Measurements from ENCODE around the gene SH2D2A.

The SH2D2A gene

DNA sequence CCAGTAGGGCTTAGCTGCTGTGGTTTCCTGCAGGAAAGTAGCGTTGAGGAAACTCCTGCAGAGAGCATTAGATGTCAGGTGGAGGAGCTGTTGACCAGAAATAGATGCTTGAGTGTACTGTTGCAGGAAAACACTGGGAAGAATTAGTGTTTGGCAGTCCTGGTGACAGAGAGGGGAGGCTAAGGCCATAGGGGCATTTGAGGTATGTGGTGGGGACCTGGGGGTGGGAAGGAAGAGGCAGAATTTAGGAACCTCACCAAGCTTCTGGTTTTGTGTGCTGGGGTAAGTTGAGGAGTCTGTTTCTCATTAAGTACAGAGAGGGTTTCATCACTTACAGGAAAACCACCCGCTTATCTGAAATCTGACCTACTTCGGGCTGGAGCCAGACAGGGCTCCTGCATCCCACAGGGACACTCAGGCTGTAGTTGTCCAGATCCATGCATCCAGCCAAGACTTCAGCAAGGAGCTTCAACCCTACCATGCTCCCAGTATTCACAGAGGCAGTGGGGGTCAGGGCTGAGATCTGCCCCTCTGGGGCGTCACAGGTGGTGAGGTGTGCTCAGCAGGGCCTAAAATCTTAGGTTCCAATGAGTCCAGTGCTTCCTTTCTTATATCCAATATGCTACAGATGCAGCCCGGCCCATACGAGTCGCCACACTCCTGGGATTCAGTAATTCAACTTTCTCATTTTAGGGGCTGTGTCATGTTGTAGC is 15.1 kb downstream of the SH2D2A start:
- DNase-seq, result no peak

DNA sequence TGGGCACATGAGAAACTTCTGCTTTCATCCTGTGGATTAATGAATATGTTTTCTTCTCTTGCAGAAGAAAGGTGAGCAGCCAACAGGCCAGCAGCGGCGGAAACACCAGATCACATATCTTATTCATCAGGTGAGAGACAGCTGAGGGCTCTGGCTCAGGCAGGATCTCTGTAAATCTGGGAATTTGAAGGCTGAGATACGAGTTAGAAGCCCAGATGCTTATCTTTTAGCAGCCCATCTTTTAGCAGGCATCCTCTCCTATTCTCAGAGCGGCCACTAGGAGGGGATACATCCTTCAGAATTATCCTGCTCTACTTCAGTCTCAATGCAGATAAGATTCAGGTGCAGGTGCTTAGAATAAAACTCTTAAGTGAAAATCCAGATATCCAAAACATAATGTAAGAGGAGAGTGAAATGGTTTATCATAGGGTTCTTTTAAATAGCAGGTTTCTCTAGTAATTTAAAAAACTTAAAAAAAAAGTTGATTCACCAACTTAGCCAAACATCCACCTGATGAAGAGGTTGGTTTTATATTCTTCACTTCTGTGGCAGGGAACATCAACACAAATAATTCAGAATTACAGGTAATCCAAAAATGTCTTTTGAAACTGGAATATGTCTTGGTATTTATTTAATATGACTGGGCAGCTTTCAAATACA is 19.3 kb downstream of the SH2D2A start:
- DNase-seq, result peak; percentile 75

DNA sequence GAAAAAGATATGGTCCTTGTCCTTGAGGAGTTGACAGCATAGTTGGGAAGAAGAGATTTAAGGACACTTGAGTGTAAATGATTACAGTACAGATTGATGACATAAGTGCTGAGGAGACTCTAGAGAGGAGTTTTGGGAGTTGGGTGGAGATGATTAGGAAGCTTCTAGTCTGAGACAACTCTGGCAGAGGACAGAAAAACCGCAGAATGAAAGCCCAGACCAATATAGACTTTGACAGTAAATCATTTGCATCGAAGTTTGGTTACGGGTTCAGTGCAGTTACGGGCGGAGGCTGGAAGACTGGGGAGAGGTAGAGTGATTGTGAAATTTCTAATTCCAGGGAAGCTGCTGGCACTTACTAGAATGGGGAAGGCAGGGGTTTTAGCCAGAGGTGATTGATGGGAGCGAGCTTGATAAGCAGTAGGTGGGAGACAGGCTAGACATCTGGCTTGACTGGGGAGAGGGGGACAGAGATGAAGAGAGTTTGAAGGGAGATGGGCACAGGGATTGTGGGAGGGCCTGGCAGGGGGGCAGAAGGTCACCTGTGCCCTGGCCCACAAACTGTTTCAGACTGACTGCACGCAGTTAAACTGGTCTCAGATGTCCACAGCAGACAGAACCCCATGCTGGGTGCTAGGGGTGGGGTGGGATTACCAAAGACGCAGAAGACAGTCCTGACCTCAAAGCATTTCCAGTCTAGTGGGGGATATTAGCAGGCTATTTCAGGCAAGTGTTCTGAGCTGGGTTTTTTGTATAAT is 20.1 kb downstream of the SH2D2A start:
- no peak for DNase-seq

DNA sequence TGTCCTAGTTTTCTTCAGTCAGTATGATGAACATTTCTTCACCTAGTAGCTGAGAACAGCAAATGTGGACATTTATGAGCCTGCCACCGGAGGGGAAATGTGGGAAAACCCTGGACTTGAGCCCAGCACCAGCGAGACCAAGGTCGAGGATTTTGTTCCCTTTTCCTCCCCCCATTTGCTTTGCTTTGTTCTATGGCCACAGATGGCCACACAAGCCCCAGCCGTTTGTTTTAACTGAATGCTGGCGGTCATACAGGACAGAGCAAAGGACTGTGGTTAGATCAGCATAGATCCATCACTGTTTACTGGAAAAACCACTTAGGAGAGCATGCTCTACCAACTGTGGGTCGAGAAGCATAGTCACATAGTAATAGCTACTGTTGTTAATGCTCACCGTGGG is 20.9 kb downstream of the SH2D2A start:
- DNase-seq, result no peak

DNA sequence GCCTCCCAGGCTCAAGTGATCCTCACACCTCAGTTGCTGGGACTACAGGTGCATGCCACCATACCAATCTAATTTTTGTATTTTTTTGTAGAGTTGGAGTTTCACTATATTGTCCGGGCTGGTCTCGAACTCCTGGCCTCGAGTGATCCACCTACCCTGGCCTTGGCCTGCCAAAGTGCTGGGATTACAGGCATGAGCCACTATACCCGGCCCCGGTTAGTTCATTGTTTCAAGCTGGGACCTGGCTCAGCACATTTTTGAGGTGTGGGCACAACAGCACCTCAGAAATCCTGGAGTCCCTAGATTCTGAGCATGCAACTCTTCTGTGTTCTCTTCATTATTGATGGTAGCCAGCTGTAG is 21.3 kb downstream of the SH2D2A start:
- DNase-seq, result no peak

DNA sequence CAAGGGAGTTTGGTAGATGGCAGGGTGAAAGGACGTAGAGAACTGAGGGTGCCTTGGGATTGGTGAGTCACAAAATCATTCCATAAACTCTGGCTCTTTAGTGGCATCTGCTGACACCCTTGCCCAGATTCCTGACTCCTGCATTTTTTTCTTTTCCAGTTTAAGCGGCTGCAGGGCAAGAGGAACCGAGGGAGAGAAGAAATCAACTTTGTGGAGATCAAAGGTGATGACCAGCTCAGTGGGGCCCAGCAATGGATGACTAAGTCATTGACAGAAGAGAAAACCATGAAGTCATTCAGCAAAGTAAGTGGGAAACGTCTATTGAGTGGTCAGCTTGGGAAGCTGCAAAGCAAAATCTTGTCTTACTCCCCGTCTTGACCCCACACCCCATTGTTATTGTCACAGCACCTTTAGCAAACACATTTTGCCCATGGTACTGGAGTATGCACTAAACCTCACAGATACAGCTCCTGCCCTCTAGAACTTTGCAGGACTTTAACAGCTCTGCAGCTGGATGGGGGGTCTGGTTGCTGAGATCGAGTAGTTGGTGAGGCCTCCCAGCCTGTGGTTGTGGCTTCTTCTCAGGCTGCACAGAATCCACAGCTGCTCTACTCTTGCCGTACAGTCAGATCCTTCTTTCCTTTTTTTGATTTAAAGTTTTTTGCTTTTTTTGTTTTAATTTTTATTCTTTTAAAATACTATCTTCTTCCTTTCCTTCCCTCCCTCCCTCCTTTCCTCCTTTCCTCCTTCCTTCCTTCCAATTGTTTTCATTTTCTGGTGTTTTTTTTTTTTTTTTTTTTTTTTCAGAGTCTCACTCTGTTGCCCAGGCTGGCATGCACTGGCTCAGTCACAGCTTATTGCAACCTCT is 21.9 kb downstream of the SH2D2A start:
- no peak for DNase-seq

DNA sequence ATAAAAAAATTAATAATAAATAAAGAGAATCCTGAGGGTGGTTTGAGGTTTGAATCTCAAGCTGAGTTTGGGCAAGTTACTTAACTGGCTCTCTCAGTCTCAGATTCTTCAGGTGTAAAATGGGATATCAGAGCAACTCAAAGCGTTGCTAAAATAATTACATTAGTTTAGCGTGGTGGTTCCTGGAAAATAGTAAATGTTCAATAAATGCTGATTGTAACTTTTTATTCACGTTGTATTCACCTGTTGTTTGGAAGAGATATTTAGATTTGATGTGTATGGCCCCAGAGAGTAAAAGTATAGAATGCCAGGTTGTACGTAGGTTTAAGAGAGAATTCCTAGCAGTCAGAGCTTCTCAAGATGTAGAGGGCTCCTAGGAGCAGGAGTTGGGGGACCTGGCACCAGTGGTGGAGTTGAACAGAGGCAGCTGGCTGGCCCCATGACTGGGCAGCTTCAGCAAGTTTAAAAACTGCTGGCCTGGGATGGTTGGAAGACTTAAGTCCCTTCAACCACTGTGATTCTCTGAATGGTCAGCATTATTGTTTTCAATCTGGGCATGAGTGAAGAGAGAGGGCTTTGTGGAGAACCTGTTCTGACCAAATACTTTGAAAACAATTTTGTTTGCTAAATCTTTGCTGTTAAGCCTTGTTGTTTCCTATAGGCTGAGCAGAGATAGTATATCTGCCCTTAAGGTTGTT is 26.9 kb downstream of the SH2D2A start:
- no peak for DNase-seq

DNA sequence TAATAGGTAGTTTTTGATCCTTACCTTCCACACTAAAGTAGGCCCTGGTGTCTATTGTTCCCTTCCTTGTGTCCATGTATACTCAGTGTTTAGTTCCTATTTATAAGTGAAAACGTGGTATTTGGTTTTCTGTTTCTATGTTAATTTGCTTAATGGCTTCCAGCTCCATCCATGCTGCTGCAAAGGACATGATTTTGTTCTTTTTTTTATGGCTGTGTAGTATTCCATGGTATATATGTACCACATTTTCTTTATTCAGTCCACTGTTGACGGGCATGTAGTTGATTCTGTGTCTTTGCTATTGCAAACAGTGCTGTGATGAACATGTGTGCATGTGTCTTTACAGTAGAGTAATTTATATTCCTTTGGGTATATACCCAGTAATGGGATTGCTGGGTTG is 28.5 kb downstream of the SH2D2A start:
- DNase-seq, result no peak

DNA sequence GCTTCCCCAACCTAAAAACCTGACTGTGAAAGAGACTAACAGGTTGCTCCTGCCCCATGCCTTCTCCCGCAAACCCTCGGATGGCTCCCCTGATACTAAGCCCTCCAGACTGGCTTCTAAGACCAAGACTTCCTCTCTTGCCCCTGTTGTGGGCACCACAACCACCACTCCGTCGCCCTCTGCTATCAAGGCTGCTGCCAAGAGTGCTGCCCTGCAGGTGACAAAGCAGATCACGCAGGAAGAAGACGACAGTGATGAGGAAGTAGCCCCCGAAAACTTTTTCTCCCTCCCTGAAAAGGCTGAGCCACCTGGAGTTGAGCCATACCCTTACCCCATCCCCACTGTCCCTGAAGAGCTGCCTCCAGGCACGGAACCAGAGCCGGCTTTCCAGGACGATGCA is 30.0 kb downstream of the SH2D2A start:
- no peak for DNase-seq

DNA sequence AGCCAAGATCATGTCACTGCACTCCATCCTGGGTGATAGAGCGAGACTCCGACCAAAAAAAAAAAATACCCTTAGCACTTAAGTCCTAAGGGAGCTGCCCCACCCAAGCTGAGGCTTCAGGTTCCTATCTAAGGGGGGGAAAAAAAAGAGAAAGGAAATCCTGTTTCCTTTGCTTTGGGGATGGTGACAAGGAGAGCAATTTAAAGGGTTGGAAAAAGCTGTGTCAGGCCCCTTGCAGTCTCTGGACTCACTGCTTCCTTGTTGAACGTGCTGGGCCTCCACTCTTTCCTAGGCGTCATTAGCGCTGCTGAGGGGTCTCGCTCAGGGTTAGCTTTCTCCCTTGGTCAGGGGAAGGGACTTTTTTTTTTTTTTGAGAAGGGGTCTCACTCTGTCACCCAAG is 31.2 kb downstream of the SH2D2A start:
- DNase-seq, result no peak

DNA sequence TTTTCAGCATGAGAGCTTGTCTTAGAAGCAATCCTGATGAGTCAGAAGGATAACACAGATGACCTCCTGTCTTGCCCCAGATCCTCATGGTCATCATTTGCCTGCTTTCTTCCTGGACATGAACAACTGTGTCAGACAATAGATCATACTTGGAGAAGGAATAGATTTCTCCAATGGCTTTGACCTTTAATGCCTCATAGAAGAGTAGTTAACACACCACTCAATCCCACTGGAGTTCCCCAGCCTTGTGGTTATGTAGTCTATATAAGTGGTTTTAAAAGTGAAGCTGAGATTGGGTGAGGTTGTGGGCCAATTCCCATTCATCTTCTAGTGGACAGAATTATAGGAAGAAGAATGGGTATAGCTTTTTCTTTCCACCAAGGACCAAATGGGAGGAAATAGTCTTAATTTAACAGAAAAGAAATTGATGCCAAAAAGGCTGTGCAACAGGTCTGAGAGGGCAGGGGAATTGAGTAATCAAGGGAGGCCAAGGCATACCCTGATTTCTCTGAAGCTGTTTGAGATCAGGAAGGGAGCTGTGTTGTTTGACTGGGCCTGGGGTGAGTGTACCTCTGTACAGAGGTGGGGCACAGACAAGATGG is 35.0 kb downstream of the SH2D2A start:
- DNase-seq, result no peak

DNA sequence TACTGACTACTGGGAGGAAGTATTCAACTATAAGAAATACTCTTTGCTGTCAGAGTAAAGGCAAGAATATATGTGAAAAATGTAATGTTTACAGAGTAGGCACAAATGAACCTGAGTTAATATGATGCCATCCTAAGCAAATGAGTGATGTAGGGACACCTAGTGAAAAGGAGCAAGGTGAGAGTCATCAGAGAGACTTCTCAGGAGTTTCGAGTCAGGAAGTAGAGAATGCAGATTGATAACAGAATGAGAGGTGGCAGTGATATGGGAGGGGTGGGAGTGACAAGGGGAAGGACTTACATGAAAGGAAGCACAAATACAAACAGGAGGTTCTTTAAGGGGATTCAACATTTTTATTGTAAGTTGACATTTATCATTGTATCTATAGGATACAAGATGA is 39.1 kb downstream of the SH2D2A start:
- no peak for DNase-seq

DNA sequence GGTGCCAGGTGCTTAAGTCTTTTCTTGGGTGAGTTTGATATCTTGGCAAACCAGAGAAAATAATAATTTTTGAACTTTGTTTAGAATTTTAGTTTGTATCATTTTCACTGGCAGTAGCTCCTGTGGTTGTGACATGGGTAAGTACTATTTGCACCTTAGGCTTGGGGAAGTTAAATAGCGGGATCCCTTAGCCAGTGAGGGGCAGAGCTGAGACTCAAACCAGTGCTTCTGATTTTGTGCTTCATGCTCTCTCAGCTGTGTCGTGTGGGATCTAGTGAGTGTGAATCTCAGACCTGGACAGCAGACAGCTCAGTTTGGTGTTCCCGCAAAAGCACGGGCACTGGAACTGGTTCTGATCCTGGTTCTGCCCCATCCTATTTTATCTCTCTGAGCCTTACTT is 39.7 kb downstream of the SH2D2A start:
- DNase-seq, result no peak

DNA sequence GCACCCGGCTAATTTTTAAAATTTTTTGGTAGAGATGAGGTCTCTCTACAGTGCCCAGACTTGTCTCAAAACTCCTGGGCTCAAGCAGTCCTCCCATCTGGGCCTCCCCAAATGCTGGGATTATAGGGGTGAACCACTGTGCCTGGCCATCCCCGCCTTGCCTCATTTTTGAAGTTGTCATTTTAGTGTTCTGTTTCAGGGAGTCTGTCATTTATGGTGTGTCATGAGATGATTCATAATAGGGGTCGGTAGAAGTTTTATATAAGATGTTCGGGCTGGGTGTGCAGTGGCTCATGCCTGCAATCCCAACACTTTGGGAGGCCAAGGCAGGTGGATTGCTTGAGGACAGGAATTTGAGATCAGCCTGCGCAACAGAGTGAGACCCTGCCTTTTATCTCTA is 40.8 kb downstream of the SH2D2A start:
- no peak for DNase-seq

DNA sequence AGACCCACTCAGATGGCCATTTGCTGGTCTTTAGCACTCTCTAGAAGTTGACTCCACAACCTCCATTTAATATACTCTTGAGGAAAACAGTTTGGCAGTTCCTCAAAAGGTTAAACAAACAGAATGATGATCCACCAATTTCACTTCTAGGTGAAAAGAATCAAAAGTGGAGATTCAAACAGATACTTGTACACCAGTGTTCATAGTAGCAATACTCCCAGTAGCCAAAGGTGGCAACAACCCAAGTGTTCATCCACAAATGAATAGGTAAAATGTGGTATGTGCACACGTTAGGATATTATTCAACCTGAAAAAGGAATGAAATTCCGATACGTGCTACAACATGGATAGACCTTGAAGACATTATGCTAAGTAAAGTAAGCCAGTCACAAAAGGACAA is 43.0 kb downstream of the SH2D2A start:
- DNase-seq, result no peak

DNA sequence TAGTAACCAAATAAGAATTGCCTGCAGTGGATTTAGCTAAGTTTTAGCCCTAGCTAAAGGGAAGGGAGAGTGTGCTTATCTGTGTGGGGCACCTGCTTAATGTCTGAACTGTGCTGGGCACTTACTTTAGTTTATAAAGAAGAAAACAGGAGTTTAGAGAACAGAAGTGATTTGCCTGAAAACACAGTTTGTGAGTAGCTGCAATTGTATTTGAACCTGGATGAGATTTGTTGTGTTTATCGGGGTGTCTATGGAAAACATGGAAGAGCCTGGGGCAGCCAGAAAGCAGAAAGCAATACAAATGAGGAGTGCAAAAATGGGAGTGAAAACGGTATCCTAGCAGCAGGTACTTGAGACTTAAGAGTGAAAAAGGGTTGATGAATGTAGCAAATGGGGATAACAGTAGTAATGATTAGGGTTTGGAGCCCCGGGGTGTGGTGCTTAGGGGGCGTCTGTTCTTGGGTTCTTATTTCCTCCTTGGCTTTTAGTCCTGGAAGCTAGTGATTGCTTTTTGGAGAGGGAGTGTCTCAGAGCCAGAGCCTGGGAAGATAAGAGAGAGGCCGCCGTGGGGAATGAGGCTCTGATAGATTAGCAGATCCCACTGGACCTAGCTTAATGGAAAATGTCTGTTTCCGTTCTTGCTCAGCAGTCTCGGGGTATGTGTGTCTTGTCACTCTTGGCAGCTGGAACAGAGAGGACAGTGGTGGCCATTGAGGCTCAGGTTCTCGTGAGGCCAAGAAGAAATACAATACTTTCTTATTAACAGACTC is 43.7 kb downstream of the SH2D2A start:
- DNase-seq, result peak; percentile 62

DNA sequence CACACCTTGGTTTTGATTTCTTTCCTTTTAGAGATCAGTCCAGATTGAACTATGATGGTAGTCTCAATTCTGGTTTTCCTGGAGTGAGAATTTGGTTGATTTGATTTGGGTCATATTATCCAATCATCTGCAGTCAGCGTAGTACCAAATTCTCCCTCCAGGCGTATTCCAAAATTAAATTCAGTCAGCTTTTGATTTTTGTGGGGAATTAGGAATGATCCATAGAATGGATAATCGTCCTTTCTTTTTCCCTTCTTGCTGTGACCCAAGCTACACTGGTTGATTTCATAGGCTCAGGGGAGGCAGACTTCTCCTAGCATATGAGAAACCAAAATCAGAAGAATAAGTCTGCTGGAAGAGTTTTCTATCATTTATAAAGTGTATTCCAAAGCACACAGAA is 44.4 kb downstream of the SH2D2A start:
- DNase-seq, result no peak

DNA sequence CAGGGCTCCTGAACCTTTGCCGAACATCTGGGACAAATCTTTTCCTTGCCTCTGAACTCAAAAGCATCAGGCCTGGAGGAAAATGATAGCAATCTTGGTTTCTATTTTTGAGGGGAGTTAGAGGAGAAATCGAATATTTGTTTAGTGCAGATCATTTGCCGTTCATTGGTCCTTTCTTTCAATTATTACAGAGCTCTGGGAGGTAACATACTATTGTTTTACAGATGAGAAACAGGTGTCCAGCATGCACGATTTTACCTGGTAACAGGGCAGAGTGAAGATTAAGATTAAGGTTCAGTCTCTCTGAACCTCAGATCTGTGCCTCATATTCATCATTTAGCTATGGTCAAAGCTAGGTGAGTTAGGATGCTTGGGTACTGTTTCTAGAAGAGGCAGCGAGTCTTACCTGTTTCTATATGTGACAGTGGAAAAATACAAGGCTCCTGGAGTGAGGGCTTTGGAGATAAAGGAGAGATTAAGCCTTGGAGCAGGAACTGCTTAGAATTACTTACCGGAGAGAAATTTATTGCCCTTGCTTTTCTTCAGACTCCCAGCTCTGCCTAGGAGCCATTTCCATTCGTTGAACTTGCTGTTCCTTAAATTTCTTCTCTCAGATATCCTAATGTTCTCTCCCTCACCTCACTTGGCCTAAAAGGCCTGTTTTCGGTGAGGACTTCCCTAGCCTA is 47.9 kb downstream of the SH2D2A start:
- DNase-seq, result no peak

DNA sequence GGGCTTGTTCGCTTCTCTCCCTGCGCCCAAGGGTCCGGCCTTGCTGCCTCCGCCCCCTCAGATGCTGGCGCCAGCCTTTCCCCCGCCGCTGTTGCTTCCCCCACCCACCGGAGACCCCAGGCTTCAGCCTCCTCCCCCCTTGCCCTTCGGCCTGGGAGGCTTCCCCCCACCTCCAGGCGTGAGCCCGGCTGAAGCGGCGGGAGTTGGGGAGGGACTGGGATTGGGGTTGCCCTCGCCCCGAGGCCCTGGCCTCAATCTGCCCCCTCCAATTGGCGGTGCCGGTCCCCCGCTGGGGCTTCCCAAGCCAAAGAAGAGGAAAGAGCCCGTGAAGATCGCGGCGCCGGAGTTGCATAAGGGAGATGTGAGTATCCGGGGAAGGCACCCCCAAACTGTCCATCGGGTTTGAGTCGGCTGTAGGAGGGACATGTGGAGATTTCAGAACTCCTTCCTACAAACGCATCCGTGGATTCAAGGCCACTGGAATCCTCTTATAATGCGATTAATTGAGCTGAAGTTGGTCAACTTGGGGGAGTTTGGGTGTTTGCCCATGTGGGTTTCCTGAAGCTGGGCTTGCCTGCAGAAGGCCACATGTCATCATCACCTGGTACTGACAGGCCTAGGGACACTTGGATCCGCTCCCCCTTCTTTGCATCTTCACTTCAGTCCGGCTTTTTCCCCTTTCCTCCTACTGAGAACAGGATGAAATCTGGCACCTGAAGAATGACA is 48.6 kb downstream of the SH2D2A start:
- peak; percentile 33 for DNase-seq

Data from hematopoietic multipotent progenitor cell treated with erythropoietin and hydrocortisone succinate and interleukin-3 and kit ligand, for 8 days (in vitro differentiated cells).